Fibroblast of lung (primary cell): Measurements from ENCODE around the gene CHMP6.

Source experiments
- EZH2 ChIP-seq: IDR thresholded peaks from 2 replicates; pipeline ENCODE4 v1.5.1; 2012; ENCODE audit warnings: low read length, control low read depth, mild to moderate bottlenecking; ENCODE audit errors: missing control alignments
- TF ChIP-seq, protein P1 (sequence below), 2 donors: IDR thresholded peaks in 1 of 2; conservative IDR thresholded peaks in 1 of 2; 1 replicate in 1 of 2; 2 replicates in 1 of 2; pipeline ENCODE4 v1.5.1; 2011 to 2012; ENCODE audit warnings: low read length in 2 of 2, control low read depth in 1 of 2, inconsistent platforms in 1 of 2, low read depth in 1 of 2, mild to moderate bottlenecking in 1 of 2

DNA sequence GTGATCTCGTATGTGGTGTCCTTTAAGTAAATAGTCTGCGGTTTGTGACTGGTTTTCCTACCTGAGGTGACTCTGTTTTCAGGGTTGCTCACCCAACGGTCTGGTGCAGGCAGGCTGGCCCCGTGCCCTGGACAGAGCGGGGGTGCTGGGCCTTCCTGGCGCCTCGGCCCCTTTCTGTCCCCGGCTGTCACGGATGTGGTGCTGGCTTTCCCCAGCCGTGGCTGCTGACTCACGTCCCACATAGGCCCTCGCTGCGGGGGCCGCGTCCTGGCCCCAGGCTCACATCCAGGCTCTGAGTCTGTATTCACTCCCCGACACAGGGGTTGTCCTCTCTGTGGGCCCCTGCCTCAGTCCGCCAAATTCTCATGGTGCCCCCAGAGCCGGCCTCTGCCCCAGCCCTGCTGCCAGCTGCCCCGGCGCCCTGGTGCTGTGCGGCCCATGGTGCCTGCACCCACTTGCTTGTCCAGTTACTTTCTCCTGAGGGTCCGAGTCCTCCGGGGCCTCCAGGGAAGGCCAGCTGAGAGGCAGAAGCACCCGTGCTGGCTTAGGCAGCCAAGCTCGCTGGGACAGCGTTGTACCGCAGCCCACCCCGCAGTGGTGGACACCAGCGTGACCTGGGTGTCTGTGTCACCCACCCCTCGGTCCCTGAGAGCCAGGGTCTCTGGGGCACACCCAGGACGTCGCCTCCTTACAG, 5.9 kb downstream of the CHMP6 start:
- TF ChIP-seq, protein P1, sequence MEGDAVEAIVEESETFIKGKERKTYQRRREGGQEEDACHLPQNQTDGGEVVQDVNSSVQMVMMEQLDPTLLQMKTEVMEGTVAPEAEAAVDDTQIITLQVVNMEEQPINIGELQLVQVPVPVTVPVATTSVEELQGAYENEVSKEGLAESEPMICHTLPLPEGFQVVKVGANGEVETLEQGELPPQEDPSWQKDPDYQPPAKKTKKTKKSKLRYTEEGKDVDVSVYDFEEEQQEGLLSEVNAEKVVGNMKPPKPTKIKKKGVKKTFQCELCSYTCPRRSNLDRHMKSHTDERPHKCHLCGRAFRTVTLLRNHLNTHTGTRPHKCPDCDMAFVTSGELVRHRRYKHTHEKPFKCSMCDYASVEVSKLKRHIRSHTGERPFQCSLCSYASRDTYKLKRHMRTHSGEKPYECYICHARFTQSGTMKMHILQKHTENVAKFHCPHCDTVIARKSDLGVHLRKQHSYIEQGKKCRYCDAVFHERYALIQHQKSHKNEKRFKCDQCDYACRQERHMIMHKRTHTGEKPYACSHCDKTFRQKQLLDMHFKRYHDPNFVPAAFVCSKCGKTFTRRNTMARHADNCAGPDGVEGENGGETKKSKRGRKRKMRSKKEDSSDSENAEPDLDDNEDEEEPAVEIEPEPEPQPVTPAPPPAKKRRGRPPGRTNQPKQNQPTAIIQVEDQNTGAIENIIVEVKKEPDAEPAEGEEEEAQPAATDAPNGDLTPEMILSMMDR (conservative IDR thresholded peaks at IDR 0.05 in 1 of 2, IDR thresholded peaks at IDR 0.05 in 1 of 2; ENCODE audit: low read depth in 1 of 2, low read length in 2 of 2), result no peak
- no peak for TF ChIP-seq EZH2
